ELR (cell line): ENCODE results near the gene RAB40C.

ENCODE experiments used
- DNase-seq: peaks from one replicate; pipeline ENCODE4 v3.0.0-alpha.2; 2015; ENCODE audit warnings: low read depth

The RAB40C gene

DNA sequence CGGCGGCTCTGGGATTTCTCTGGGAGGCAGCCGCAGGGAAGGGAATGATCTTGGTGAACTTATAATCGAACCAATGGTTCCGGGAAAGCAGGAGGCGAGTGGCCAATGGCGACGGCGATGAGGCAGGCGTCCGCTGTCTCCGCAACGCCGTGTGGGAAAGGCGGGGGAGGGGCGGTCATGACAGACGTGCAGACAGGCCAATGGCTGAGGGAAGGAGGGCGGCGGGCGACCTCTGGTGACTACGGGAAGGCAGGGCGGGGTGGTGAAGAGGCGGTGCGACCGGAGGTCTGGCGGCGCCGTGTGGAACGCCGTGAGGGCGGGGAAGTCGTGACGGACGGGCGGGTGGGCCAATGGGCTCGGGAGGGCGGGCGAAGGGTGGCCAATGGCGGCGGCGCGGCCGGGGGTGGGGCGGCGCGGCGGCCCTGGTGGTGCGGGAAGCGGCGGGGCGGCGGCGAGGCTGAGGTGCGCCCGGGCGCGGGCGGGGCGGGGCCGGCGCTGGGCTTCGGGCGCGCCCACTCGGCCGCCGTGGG, at the start of gene RAB40C:
Gene RAB40C, plus strand, starts transcription at position 409 of the 530 bp plus-strand sequence. CDS start 226 bp downstream, outside the sequence.
- peak; percentile 97 for DNase-seq

DNA sequence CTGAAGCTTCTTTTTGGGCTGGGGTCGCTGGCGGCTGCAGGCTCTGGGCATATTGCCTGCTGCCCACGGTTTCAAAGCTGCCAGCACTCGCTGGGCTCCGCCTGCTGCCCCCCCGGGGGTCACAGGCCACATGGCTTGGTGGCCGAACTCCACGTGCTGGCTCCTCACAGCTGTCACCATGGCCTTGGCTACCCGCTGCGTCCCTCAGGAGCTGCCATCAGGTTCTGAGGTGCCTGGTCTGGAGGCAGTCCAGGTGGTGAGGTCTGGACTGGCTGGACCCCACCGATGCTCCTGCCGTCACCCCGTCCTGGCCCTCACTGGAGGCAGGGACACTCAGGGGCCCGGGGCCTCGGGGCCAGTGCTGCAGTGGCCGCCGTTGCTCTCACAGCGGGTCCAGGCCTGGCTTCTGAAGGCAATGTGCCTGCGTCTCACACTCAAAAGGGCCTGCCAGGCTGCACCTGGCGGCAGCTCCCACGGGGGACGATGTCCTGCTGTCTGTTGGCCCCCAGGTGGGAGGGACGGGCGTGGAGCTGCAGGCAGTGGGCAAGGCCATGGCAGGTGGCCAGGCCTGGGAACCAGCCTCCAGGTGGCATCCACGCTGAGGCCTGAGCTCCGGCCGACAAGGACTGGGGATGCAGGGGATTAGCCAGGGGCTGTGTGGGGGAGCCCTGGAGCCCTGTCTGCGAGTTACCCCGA, 49.1 kb upstream of the RAB40C start:
- no peak for DNase-seq

DNA sequence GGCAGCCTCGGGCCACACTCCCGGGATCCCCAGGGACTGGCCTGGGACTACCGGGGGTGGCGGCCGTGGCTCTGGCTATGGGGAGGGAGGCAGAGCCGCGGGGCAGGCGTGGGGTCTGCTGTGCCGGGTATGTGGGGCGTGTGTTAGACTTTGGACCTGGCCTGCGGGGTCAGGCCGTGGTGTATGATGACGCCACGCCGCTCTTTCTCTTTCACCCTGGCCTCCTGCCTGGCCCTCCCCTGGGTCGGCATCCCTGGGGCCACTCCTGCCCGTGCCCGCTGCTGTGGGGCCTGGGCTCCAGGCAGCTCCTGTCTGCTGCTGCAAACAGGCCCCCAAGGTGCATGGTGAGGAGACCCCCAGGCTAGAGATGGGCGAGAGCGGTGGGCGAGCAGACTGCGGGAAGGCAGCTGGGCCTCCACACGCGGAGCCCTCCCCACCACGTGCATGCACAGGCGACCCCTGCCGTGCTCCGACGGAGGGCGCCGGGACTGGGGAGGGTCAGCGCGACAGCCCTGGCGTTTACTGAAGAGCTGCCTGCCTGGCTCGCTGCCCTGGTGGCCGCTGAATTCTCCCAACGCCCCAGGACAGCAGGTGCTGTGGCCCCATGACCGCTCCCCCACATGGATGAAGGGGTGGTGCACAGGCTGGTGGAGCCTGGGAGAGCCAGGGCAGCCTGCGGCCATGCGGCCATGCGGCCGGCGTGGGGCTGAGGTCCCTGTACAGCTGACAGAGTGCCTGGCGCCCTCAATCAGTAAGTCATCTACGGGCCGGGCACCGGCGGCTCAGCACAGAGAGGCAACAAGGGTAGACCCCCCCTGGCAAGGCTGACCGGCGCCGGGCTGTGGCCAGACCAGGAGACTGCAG, 46.3 kb upstream of the RAB40C start:
- DNase-seq = no peak

- DNase-seq = no peak
Measured at GRCh38 chr16:544517-544916, 45.3 kb upstream of the RAB40C start.

DNA sequence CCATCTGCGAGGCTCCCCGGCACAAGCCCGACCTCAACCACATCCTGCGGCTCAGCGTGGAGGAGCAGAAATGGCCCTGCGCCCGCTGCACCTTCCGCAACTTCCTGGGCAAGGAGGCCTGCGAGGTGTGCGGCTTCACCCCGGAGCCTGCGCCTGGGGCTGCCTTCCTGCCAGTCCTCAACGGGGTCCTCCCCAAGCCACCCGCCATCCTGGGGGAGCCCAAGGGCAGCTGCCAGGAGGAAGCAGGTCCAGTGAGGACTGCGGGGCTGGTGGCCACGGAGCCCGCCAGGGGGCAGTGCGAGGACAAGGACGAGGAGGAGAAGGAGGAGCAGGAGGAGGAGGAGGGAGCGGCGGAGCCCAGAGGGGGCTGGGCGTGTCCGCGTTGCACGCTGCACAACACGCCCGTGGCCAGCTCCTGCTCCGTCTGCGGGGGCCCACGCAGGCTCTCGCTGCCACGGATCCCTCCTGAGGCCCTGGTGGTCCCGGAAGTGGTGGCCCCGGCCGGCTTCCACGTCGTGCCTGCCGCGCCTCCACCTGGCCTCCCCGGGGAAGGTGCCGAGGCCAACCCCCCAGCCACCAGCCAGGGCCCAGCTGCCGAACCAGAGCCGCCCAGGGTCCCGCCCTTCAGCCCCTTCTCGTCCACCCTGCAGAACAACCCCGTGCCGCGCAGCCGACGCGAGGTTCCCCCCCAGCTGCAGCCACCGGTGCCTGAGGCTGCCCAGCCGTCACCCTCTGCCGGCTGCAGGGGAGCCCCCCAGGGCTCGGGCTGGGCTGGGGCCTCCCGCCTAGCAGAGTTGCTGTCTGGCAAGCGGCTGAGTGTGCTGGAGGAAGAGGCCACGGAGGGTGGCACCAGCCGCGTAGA, 42.7 kb upstream of the RAB40C start:
- peak; percentile 33 for DNase-seq

DNA sequence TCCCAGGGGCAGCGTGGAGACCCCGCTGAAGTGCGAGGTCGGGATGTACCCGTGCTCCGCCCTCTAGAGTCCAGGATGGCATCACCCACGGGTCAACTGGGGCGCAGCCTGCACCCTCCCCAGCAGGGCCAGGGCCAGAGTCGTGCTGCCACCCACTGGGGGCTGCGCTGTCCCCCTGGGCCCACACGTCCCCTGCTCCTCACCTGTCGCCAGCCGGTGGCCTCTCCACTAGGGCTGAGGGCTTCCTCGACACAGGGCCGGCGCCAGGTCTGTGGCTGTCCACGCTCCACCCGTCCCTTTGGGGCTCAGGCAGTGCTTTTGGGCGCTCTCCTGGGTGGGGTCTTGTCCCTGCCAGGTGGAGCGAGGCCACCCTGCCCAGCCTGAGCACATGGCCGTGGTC, 41.3 kb upstream of the RAB40C start:
- DNase-seq = no peak

GRCh38 chr16:549544-550263, 40.2 kb upstream of the RAB40C start:
- no peak for DNase-seq

- no peak for DNase-seq
Measured at GRCh38 chr16:551210-551609, 38.7 kb upstream of the RAB40C start.

DNA sequence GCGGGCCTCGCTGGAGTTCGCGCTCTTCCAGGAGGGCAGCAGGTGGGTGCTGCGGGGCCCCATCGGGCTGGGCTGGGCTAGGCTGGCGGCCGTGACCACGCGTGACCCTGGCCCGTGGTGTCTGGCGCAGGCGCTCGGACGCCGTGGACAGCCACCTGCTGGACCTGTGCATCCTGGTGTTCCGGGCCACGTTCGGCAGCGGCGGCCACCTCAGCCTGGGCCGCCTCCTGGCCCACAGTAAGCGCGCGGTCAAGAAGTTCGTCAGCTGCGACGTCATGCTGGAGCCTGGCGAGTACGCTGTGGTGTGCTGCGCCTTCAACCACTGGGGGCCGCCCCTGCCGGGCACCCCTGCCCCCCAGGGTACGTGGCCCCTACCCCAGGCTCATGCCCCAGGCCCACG, 37.7 kb upstream of the RAB40C start:
- no peak for DNase-seq

GRCh38 chr16:553601-554296, 36.1 kb upstream of the RAB40C start:
- no peak for DNase-seq

DNA sequence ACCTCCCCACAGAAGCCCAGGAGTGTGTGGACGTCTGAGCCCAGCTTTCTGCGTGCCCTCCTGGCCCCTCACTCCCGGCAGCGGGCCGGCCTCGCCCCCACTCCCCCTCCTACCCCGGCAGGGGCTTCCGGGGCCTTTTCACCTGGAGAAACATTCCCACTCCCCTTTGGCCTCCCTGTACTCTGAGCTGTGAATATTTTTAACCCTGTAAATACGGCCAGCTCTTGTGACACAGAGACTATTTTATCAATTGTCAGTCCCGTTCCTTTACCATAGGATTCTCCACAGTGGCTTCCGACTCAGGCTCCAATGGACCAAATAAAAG, 35.6 kb upstream of the RAB40C start:
- DNase-seq = no peak

DNA sequence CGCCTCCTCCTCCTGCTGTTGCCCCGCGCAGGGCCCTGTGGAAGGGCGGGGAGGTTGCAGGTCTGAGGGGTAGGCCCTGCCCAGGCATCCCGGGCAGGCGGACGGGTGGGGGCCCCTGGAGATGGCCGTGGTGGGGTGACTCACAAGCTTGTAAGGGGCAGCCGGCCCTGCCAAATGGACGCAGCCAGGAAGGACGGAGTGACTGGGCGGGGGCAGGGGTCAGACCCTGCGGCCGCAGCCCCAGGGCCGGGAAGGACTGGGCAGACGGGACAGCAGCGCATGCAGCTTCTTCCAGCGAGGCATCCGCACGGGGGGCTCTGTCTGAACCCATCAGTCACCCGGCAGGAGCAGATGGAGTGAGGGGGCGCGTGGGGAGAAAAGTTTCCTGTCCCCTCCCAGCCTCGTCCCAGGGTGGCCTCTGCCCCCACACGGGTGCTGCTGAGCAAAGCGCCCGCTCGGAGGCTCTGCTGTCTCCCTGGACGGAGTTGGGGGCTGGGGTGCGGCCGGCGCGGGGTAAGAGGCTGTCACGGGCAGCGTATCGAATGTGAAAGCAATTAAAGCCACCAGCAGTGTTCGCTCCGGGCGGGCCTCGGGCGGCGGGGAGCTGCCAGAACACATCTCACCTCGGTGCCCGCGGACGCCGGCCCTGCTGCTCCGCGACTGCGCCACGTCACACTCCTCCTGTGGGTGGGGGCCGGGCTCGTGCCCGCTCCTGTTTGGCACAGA, 35.1 kb upstream of the RAB40C start:
- peak; percentile 89 for DNase-seq

GRCh38 chr16:555528-556473, 34.1 kb upstream of the RAB40C start:
- DNase-seq = no peak

GRCh38 chr16:556474-557173, 33.2 kb upstream of the RAB40C start:
- DNase-seq = no peak

DNA sequence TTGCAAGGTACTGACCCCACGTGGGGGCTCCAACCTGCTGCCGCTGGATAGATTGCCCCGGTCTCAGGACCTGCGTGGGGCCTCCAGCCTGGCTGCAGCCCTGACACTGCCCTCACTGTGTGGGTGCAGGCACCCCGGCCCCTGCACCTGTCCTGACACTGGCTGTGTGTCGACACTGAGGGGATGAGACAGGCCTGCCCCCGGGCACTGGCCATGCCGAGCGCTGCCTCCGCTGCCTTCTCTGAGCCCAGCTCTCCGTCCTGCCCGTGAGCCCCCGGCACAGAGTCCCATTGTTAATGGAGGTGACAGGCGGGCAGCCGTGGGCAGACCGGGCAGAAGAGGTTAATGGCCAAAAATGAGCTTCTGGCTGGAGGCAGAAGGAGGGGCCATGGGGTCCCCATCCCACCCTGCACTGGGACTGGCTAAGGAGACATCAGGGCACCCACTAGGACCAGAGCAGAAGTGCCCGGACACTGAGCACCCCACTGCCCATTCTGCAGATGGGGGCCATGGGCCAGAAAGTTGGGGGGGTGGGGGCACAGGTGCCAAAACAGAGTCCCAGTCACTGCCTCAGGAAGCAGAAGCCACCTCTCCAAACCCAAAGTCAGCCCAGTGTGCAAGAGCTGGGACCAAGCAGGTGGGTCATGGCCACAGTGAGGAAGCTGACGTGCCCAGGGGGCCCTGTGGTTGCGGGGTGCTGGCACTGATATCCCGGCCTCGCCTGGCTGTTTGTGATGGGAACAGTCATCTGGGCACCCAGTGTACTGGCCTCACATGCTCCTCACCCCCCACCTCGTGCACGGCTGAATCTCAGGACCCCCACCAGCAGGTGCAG, 32.2 kb upstream of the RAB40C start:
- no peak for DNase-seq

- DNase-seq = no peak
Measured at GRCh38 chr16:558298-559020, 31.4 kb upstream of the RAB40C start.

- DNase-seq = no peak
Measured at GRCh38 chr16:559021-559380, 30.9 kb upstream of the RAB40C start.
